Panc1 (cell line): ENCODE data around the gene FETUB. TPM values are rescaled to one million over a fixed set of nuclear protein-coding genes. Genes with fewer than 3 reads are reported as not detected.

Source experiments
- ATAC-seq: fragments of 200-7000 bp; cut with Tn5 transposase; 2 replicates; pipeline ENCODE4 v1.9.1; 2020; ENCODE audit warnings: mild to moderate bottlenecking, moderate library complexity
- BruUV-seq: library from RNA; stranded (reverse); fragments of 400-500 nt; replicated peaks from 2 replicates; lab custom pipeline; 2021; lab: Mats Ljungman, UMichigan
- CTCF ChIA-PET: fragments of 300-600 bp; sonication (Branson Sonifier 250); formaldehyde crosslinking; loops from one replicate; lab custom pipeline; 2022; ENCODE audit warnings: antibody characterized with exemption; lab: Charles Lee
- POLR2A ChIA-PET: fragments of 300-600 bp; sonication (Branson Sonifier 250); formaldehyde crosslinking; loops from one replicate; lab custom pipeline; 2022; ENCODE audit warnings: antibody characterized with exemption; lab: Charles Lee
- DNase-seq: peaks from one replicate; pipeline ENCODE4 v3.0.0-alpha.2; 2010; ENCODE audit warnings: low read depth, low spot score
- H3K27ac ChIP-seq: 2 replicates; pipeline ENCODE4 v1.5.1; 2011; ENCODE audit warnings: mild to moderate bottlenecking, low read length, inconsistent platforms
- H3K27me3 ChIP-seq: fragments of 200-500 bp; sonication (Bioruptor generic); 2 replicates; pipeline ENCODE4 v1.6.0; 2014; ENCODE audit warnings: low read length, inconsistent platforms; ENCODE audit not compliant: control insufficient read depth, insufficient read depth
- H3K36me3 ChIP-seq: fragments of 200-500 bp; sonication (Bioruptor generic); 2 replicates; pipeline ENCODE4 v1.5.1; 2014; ENCODE audit warnings: inconsistent platforms, mild to moderate bottlenecking, low read length, moderate library complexity; ENCODE audit not compliant: control insufficient read depth, insufficient read depth
- H3K4me1 ChIP-seq: 2 replicates; pipeline ENCODE4 v1.5.1; 2011; ENCODE audit warnings: inconsistent platforms, mild to moderate bottlenecking, low read length, moderate library complexity; ENCODE audit not compliant: control insufficient read depth, insufficient read depth
- H3K4me3 ChIP-seq, 2 experiments: 2 replicates each; pipeline ENCODE4 v1.5.1; 2011 to 2012; ENCODE audit warnings: low read depth in 2 of 2, low read length in 2 of 2, mild to moderate bottlenecking in 2 of 2, inconsistent platforms in 1 of 2, moderate library complexity in 1 of 2
- H3K9me3 ChIP-seq: fragments of 200-500 bp; sonication (Bioruptor generic); 2 replicates; pipeline ENCODE4 v1.5.1; 2014; ENCODE audit warnings: low read depth, mild to moderate bottlenecking, inconsistent platforms, low read length, moderate library complexity; ENCODE audit not compliant: control insufficient read depth, insufficient read depth
- POLR2AphosphoS5 ChIP-seq: IDR thresholded peaks from 2 replicates; pipeline ENCODE4 v1.6.1; 2012; ENCODE audit warnings: mild to moderate bottlenecking, low read depth, low read length, moderate library complexity
- SIN3A ChIP-seq: IDR thresholded peaks from 2 replicates; pipeline ENCODE4 v1.6.1; 2012; ENCODE audit warnings: low read depth, mild to moderate bottlenecking, low read length, moderate library complexity, borderline replicate concordance; ENCODE audit not compliant: insufficient read depth
- TCF7L2 ChIP-seq: IDR thresholded peaks from 2 replicates; pipeline ENCODE4 v1.6.1; 2011; ENCODE audit warnings: mild to moderate bottlenecking, low read depth, low read length, inconsistent platforms
- in situ Hi-C: cut with HindIII; loops from 2 replicates; pipeline ENCODE4 v1.10.0; 2016; ENCODE audit warnings: low sequenced_read_pairs, low pct_unique_long_range_greater_than_20kb
- intact Hi-C: fragments of 100-400 bp; cut with micrococcal nuclease; formaldehyde crosslinking; loops from one replicate; pipeline ENCODE4 v1.10.0; 2022; ENCODE audit not compliant: unreplicated experiment
- total RNA-seq: library from RNA; stranded (reverse); gene quantifications from one replicate; pipeline ENCODE4 v1.2.1, GENCODE V29; 2021; ENCODE audit not compliant: unreplicated experiment
- TF ChIP-seq, protein P1 (sequence below), 2 experiments: IDR thresholded peaks; 2 replicates each; pipeline ENCODE4 v1.6.1; 2011 to 2012; ENCODE audit warnings: low read depth in 2 of 2, control low read depth in 1 of 2, low read length in 1 of 2, mild to moderate bottlenecking in 1 of 2, moderate library complexity in 1 of 2; ENCODE audit not compliant: insufficient read depth in 1 of 2
- TF ChIP-seq, protein P2 (sequence below): fragments of 450-650 bp; IDR thresholded peaks from 2 replicates; pipeline ENCODE4 v1.5.1; 2017; ENCODE audit warnings: mild to moderate bottlenecking

FETUB gene
- total RNA-seq, 1 experiment from 2014 or later, result not detected

DNA sequence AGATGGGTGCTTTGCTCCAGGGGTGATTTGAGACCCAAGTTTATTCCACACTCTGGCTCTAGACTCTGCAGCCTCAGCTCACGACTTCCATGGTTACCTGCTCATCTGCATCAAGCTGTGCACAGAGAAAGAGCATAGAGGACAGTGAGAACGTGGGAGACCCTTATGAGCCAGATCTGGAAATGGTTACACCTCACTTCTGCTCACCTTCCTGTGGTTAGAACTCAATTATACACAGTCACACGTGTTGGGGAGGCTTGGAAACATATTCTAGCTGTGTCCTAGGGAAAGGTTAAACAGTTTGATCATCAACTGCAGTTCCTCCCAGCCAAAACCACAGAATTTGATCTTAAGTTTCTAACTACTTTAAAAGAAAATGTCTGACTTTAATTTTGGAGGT is 1.8 kb downstream of the FETUB start:
- H3K9me3 ChIP-seq, result no peaks in the 10 kb centered on the region
- ChIA-PET POLR2A (no interaction called here), CTCF (no interaction called here)
- in situ Hi-C loops (no loop called here), intact Hi-C loops (no loop called here)
- no peak for DNase-seq
- no peaks in the 10 kb centered on the region for H3K4me1 ChIP-seq
- BruUV-seq, result no TSS peak
- peaks cover 30% of the 10 kb centered on the region for H3K27me3 ChIP-seq
- ATAC-seq, result no peak
- H3K36me3 ChIP-seq, result no peaks in the 10 kb centered on the region
- no peak overlapping the region for H3K4me3 ChIP-seq
- H3K27ac ChIP-seq, result no peak overlapping the region
- TF ChIP-seq, protein P1, sequence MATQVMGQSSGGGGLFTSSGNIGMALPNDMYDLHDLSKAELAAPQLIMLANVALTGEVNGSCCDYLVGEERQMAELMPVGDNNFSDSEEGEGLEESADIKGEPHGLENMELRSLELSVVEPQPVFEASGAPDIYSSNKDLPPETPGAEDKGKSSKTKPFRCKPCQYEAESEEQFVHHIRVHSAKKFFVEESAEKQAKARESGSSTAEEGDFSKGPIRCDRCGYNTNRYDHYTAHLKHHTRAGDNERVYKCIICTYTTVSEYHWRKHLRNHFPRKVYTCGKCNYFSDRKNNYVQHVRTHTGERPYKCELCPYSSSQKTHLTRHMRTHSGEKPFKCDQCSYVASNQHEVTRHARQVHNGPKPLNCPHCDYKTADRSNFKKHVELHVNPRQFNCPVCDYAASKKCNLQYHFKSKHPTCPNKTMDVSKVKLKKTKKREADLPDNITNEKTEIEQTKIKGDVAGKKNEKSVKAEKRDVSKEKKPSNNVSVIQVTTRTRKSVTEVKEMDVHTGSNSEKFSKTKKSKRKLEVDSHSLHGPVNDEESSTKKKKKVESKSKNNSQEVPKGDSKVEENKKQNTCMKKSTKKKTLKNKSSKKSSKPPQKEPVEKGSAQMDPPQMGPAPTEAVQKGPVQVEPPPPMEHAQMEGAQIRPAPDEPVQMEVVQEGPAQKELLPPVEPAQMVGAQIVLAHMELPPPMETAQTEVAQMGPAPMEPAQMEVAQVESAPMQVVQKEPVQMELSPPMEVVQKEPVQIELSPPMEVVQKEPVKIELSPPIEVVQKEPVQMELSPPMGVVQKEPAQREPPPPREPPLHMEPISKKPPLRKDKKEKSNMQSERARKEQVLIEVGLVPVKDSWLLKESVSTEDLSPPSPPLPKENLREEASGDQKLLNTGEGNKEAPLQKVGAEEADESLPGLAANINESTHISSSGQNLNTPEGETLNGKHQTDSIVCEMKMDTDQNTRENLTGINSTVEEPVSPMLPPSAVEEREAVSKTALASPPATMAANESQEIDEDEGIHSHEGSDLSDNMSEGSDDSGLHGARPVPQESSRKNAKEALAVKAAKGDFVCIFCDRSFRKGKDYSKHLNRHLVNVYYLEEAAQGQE (IDR thresholded peaks at IDR 0.05; ENCODE audit: insufficient read depth in 1 of 2, low read depth in 2 of 2, low read length in 1 of 2), result no peak
- TF ChIP-seq, protein P2, sequence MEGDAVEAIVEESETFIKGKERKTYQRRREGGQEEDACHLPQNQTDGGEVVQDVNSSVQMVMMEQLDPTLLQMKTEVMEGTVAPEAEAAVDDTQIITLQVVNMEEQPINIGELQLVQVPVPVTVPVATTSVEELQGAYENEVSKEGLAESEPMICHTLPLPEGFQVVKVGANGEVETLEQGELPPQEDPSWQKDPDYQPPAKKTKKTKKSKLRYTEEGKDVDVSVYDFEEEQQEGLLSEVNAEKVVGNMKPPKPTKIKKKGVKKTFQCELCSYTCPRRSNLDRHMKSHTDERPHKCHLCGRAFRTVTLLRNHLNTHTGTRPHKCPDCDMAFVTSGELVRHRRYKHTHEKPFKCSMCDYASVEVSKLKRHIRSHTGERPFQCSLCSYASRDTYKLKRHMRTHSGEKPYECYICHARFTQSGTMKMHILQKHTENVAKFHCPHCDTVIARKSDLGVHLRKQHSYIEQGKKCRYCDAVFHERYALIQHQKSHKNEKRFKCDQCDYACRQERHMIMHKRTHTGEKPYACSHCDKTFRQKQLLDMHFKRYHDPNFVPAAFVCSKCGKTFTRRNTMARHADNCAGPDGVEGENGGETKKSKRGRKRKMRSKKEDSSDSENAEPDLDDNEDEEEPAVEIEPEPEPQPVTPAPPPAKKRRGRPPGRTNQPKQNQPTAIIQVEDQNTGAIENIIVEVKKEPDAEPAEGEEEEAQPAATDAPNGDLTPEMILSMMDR, result no peak
- no peak for TF ChIP-seq SIN3A
- TF ChIP-seq POLR2AphosphoS5, result no peak

DNA sequence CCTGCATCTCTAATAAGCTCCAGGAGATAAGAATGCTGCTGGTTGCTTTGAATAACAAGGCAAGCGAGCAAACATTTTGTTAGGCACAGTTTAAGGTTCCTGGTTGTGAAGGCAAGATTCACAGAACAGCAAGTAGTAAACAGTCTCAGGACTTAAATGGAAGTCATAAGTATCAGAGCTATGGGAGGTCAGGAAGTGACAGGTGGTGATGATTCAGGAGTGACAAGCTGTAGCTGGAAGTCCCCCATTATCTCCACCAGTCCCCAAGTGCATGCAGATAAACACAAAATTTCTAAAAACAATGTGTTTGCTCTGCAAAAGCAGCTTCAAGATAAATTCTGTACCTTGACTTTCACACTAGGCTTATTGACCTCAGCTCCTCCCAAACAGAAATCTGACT is 3.3 kb downstream of the FETUB start:
- in situ Hi-C loops, result no loop called here
- DNase-seq (no peak), ATAC-seq (no peak)
- POLR2A ChIA-PET, result no interaction called here
- Histone ChIP-seq H3K36me3 (no peaks in the 10 kb centered on the region), H3K4me1 (no peaks in the 10 kb centered on the region), H3K27ac (no peak overlapping the region), H3K4me3 (no peak overlapping the region), H3K9me3 (no peaks in the 10 kb centered on the region), H3K27me3 (peaks cover 32% of the 10 kb centered on the region)
- CTCF ChIA-PET, result interaction anchor here (0.5 kb wide), 1 partner anchor 522 kb away, joined by 3 read pairs; no protein-coding TSS in a partner anchor
- TF ChIP-seq SIN3A (no peak), POLR2AphosphoS5 (no peak), TCF7L2 (no peak)
- TF ChIP-seq, protein P1 (IDR thresholded peaks at IDR 0.05; ENCODE audit: insufficient read depth in 1 of 2, low read depth in 2 of 2, low read length in 1 of 2), result no peak
- TF ChIP-seq, protein P2, result no peak
- intact Hi-C loops, result no loop called here
- no TSS peak for BruUV-seq
